NOMO-1 treated with dmso at 0.1 percent for 144 hours (cell line): ENCODE data around the gene CRHR2.
A peak's percentile ranks its signal among the peaks of the same experiment; 100 is the strongest.

Experiments
- DNase-seq: peaks from one replicate; lab custom pipeline; 2025; ENCODE audit not compliant: unreplicated experiment; lab: John Stamatoyannopoulos, UW

Gene CRHR2

GRCh38 chr7:30683306-30683705 is 1.1 kb upstream of the CRHR2 start:
- no peak for DNase-seq

DNA sequence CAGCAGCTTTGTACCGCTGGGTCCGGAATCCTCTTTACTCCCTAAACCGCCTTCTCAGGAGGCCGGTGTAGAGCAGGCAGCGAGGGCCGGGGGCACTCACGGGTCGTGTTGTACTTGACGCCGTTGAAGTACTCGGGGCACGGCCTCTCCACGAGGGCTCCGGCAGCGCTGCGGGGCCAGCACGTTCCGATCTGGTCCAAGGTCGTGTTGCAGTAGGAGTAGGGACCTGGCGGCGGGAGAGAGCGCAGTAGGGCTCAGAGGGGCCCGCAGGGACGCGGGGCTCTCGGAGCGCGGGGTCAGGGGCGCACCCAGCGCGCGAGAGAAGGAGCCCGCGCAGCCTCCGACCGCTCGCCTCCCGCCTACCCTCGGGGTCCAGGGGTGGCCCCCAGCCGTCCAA is 443 bp downstream of the CRHR2 start:
- no peak for DNase-seq

DNA sequence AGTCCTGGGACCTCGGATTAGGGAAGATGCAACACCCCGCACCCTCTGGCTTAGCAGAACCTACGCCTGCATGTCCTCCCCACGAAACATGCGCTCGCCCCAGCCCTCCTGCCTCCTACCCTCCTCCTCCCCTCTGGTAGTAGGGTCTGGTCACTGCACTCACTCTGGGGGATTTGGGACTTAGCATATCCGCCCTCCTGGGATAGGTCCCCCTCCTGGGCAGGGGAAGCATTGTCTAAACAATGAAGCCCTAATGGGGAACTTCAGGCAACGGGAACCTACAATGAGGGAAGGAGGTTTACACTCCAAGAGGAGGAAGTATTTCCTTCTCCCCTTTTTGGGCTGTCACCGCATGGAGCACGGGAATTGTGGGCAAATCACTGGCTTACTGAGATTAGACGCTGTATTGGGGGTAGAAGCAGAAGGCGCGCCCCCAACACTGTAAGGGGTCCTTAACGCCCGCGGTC is 892 bp downstream of the CRHR2 start:
- no peak for DNase-seq

GRCh38 chr7:30679664-30680063 is 2.6 kb downstream of the CRHR2 start:
- DNase-seq: no peak

DNA sequence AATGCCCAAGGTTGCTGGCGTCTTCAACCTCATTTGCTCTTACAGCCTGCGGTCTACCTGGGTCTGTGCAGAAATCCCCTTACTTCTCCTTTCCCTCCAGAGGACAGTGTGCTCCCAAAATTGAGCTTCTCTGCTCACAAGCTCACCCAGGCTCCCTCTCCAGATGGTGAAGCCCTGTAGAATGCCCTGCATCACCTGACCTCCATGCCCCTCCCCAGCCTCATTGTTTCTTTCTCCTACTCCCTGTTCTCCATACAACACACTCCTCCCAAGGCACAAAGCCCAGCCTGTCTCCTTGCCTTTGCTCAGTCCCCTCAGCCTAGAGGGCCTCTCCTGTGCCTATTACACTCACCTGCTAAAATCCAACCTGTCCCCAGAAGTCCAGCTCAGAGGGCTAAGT is 3.5 kb downstream of the CRHR2 start:
- no peak for DNase-seq

GRCh38 chr7:30674876-30675275 is 7.4 kb downstream of the CRHR2 start:
- DNase-seq: no peak

DNA sequence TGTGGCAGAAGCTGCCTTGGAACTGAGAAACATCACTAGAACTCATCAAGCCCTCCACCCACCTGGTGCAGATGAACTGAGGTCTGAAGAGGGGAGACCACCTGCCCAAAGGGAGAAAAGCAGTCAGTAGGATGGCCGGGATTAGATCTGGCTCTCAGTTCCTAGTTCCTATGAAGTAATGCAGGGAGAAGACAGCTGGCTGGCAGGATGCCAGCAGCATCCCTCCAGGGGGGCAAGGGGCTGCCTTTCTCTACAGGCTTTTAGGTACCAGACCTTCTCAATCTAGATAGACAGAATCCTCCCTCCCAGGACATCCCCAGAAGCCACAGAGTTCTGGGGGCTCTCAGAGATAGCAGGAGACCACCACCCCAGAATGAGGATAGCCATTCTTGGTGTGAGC is 7.8 kb downstream of the CRHR2 start:
- no peak for DNase-seq

GRCh38 chr7:30671793-30672465 is 10.3 kb downstream of the CRHR2 start:
- peak; percentile 6 for DNase-seq

DNA sequence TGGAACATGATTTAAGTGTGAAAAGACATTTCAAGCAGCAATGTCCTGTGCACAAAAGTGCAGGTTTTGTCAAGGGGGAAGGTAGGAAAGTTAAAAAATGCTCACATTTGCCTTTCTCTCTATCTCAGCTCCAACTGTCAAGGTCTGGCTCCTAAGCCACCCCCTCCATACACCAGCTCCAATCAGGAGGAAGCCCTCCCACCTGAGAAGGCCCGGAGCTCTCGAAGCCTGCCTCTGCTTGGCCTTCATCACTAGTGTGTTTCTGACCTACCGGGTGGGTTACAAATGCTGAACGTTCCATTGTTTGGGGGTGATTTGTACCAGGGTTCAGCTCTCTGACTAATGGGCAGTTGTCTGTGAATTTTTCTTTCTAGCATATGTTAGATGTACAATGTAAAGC is 14.2 kb downstream of the CRHR2 start:
- no peak for DNase-seq

- no peak for DNase-seq
Measured at GRCh38 chr7:30667172-30667571, 15.1 kb downstream of the CRHR2 start.

GRCh38 chr7:30665449-30665848 is 16.8 kb downstream of the CRHR2 start:
- DNase-seq: no peak

GRCh38 chr7:30665043-30665442 is 17.2 kb downstream of the CRHR2 start:
- DNase-seq: no peak

GRCh38 chr7:30664184-30664885 is 17.9 kb downstream of the CRHR2 start:
- no peak for DNase-seq

DNA sequence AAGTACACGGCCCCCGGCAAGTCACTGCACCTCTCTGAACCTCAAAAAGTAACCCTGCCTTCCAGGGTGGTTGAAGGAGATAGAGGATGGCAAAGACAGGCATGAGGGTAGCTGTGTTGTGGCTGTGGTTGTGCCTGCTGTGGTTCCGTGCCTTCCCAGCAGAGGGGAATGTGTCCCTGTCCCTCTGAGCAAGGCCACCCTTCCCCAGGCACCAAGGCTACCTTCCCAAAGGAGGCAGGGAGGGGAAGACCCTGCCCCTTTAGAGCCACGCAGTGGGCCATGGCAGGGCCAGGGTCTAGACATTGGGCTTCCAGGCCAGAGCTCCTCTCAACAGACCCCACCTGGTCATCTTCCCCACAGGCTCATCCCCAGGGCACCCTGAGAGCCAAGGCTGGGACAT is 18.8 kb downstream of the CRHR2 start:
- DNase-seq: no peak

DNA sequence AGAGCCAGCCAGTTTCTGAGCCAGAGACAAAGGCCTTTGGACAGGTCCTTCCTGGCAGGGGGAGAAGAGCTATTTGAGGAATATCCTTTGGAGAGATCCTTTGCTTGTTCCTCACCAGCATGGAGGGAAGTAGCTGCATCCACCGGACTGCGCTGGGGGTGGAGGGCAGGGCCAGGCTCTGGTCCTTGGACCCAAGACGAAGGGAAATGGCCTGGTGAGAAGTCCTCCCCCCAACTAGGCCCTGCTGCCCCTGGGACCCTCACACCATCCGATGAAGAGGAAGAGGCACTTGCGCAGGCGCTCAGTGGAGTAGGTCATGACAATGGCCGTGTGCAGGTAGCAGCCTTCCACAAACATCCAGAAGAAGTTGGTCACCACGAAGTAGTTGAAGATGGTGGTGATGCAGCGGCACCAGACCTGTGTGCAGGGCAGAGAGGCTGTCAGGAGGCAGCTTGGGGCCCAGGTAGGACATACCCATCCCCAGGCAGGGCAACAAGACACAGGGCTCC is 19.8 kb downstream of the CRHR2 start:
- DNase-seq: no peak

DNA sequence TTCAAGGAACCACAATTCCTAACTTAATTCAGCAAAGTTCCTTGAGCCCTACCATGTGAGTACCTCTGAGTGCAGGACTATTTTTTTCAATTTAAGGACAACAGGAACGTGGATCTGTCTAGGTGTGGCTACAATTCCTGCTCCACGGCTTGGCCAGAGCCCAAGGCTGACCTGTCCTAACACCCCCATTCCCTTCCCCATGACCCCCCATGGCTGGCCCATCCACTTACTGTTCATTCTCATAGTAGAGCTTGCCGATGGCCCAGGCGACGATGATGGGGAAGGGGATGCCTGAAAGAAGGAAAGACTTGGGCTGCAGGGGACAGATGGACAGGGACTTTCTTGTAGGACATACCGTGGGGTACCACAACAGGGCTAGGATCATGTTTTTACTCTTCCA is 20.3 kb downstream of the CRHR2 start:
- DNase-seq: no peak

GRCh38 chr7:30660331-30661255 is 21.7 kb downstream of the CRHR2 start:
- no peak for DNase-seq

GRCh38 chr7:30659312-30659711 is 22.9 kb downstream of the CRHR2 start:
- no peak for DNase-seq

GRCh38 chr7:30658479-30659074 is 23.7 kb downstream of the CRHR2 start:
- no peak for DNase-seq

- no peak for DNase-seq
Measured at GRCh38 chr7:30657131-30657530, 25.1 kb downstream of the CRHR2 start.
